NOMO-1 treated with DMSO at 0.1 percent for 48 hours (cell line): ENCODE results near the gene IL1RAP.

ENCODE experiments used
- DNase-seq: peaks from one replicate; lab custom pipeline; 2025; ENCODE audit not compliant: unreplicated experiment; lab: John Stamatoyannopoulos, UW

IL1RAP gene

DNA sequence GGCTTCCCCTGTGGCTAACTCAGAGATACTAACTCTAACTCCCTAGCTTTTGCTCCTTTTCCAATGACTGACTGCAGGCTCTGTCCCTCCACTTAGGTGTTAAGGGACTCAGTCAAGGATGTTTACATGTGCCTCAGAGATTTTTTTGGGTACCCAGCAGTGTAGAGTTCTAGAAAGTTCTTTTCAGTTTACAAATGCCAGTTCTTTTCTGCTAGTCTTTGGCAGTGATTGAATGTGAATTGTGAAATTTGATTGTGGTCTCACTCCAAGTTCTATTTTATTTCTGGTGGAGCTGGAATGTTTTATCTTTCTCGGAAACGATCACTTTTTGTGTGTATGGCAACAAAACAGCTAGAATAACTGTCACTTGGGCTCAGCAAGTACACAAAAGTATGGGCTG lies 60.6 kb downstream of the IL1RAP start:
- DNase-seq: no peak

- DNase-seq: peak; percentile 85
Measured at GRCh38 chr3:190575437-190576185, 61.7 kb downstream of the IL1RAP start.

DNA sequence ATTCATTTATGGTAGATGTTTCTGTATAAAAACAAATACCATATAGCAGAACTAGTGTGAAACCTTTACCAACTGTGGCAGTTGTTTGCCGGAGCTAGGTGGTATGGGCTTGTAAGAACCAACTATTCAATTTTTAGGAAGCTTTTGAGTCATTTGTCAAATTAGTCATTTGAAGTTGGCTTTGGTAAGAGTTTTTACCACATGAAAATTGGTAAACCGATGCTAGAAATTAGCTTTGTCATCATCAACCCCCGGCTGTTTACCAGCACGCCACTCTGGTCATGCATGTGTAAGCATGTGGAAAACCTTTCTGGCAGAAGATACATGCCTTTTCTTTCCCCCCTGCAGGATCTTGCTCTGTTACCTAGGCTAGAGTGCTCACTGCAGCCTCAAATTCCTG lies 63.3 kb downstream of the IL1RAP start:
- DNase-seq: no peak

- no peak for DNase-seq
Measured at GRCh38 chr3:190579514-190580137, 65.7 kb downstream of the IL1RAP start.

- DNase-seq: no peak
Measured at GRCh38 chr3:190580417-190580816, 66.5 kb downstream of the IL1RAP start.

DNA sequence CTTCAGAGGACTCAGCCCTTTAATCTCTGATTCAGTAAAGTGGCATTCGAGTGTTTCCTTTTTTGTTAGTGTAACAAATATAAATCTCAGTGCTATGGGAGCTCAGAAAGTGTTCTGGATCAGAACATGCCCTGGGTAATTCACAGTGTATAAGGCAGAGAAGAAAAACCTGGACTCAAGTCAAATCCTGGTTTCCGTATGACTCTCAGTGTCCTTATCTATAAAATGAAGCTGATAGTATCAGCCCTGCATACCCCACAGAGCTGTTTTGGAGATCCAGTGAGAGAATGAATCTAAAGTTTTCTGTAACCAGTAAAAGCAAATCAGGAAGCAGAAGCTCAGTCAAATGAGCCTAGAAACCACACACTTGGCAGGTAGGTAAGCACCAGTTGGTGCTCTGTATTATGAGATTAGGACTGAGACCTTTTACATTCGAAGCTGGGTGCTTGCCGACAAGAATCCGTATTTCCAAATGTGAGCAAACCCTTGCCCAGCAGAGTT lies 67.2 kb downstream of the IL1RAP start:
- DNase-seq: no peak

DNA sequence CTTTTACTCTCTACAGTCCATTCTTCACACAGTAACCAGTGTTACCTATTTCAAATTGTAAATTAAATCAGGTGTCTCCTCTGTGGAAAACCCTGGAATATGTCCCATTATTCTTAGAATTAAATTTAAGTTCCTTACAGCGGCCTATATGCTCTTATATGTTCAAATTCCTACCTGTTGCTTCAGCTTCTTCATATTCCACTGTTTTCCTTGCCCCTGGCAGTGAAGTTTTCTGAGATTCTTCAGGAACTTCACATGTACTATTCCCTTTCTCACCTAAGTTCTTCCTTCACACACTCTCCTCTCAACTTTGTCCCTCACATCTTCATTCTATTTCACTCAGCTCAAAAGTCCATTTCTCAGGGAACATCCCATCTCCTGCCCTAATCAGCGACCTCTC lies 68.8 kb downstream of the IL1RAP start:
- DNase-seq: no peak

- peak; percentile 67 for DNase-seq
Measured at GRCh38 chr3:190585805-190586630, 72.1 kb downstream of the IL1RAP start.

DNA sequence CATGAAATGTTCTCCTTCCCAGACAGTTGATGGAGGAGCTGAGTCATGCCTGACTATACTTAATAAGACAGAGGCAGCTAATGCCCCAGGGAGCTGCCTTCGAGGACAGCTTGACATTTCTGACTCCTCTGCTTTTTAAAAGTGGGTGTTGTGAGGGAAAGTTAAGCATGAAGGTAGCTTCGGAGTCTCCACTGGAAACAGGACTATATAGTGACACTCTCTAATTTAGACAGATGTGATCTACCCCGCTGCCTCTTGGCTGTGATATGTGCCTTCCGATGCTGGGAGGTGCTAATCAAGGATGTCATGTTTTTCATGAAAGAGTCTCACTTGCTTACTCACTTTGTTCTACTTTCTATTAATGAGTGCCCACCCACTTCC lies 72.7 kb downstream of the IL1RAP start:
- peak; percentile 59 for DNase-seq

DNA sequence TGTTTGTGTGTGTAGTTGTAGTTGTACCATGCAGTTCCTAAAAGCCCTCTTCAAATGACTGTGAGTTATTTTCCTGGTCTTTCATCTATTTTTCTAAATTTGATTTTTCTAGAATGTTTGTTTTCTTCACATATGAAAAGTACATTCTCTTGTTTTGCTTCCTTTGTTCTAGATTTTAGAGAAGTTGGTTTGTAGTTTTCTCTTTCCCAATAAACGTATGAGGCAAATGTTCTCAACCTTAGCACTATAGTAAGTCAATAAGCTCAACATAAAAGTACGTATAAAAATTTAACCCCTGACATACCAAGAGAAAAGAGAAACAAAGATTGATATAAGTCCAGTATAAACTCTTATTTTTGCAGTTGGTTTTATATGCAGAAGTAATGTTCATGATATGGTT lies 74.7 kb downstream of the IL1RAP start:
- DNase-seq: peak; percentile 48

DNA sequence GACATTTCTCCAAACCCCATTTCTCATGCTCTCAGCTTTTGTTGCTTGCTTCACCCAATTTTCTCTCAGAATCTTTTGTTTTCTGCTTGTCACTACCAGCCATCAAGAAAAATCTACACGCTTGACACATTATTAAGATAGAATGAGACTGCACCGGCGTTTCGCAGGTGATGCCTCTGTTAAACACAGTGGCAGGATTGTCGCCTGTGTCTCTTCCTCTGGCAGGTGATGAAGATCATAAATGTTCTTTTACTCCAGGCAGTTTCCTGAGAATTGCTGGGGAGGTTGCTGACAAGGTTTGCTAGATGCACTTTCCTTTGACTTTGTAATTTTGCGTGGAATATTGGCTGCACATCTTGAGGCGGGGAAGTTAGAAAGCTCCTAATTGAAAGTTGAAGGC lies 75.4 kb downstream of the IL1RAP start:
- no peak for DNase-seq

GRCh38 chr3:190591080-190591479 lies 77.2 kb downstream of the IL1RAP start:
- DNase-seq: no peak

- no peak for DNase-seq
Measured at GRCh38 chr3:190593075-190593474, 79.2 kb downstream of the IL1RAP start.

- DNase-seq: no peak
Measured at GRCh38 chr3:190594171-190594570, 80.3 kb downstream of the IL1RAP start.

DNA sequence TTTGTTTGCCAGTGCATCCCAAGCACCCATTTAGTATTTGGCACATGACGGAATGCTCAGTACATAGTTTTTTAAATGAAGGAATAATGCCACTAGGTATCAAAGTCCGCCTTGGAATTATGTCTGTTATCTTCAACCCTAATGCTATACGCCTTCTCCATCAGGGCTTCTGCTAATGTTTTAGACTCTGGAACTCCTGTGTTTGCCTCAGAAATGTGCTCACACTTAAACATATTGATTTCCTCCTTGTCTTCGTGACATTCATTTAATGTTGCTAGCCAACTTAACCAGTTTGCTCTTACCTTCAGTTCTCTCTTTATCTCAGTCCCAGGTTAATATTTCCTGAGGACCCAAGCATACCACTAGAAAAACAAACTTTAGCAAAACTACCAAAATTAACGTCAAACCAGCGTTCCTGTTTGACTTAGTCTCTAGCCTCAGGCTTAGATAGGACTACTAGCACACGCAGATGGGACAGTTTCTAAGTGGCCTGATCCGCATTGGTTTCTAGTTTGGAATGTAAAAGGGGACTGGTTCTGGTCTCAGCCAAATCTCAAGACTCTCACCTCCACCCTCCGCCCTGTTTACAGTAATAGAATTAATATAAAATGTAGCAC lies 81.4 kb downstream of the IL1RAP start:
- no peak for DNase-seq

- no peak for DNase-seq
Measured at GRCh38 chr3:190595807-190596206, 81.9 kb downstream of the IL1RAP start.

- no peak for DNase-seq
Measured at GRCh38 chr3:190596349-190597285, 82.7 kb downstream of the IL1RAP start.

GRCh38 chr3:190597291-190597690 lies 83.4 kb downstream of the IL1RAP start:
- DNase-seq: no peak

GRCh38 chr3:190601622-190602021 lies 87.7 kb downstream of the IL1RAP start:
- no peak for DNase-seq

DNA sequence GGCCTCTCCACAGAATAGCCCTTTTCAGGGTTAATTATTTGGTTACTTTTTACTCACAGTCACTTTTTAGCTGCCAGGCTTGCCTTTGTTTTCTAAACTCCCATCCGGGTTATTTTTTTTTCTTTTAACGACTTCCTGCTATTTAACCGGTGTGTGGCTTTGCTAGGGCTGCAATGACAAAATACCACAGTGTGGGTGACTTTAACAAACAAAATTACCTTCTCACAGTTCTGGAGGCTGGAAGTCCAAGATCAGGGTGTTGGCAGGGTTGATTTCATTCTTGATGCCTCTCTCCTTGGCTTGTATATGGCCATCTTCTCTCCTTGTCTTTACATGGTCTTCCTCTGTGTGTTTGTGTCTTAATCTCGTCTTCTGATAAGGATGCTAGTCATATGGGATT lies 91.5 kb downstream of the IL1RAP start:
- no peak for DNase-seq
